ENCODE results near the gene CEP250. TPM values are rescaled to one million over a fixed set of nuclear protein-coding genes. Genes with fewer than 3 reads are reported as not detected.

The CEP250 gene
- total RNA-seq, 1 experiment from 2014 or later, result 42.3 TPM

DNA sequence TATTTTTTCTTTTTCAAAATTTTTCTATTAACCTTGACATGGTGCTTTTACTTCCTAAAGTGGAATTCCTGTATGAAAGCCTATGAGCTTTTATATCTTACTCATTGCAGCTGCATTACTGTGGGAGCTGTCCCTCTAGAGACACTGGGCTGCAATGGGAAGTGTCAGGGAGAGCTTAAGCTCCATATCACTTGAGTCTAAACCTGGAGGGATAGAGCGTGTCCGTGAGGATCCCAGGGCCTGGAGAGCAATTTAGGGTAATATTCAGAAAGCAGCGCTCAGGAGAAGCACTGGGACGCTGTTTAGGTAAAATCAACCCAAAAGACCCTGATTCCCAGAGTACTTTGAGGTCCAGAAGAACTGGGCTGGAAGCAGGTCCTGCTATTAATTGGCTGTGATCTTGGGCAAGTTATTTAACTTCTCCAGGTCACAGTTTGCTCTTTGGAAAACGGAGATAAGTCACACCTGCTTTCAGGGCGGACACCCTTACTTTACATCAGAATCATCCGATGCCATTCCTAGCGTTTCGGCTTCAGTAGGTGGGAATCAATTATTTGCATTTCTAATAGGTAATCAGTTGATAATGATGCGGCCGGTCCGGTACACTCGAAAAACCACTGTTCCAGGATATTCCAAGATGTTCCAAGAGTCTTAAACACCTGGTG is 85.9 kb downstream of the CEP250 start:
- ChIA-PET CTCF (interaction anchor here (0.6 to 1.2 kb wide), 2 partner anchors 78 to 547 kb away, joined by 3 to 6 read pairs; no protein-coding TSS in a partner anchor), POLR2A (interaction anchor here (1.0 to 1.6 kb wide), 2 partner anchors 201 to 413 kb away, joined by 3 to 5 read pairs; partner anchors contain the start of genes RBM39 and SCAND1), RAD21 (ENCODE audit: low non-redundant PET in 1 of 2, low total read pairs in 2 of 2, uncharacterized antibody in 2 of 2, unreplicated experiment in 2 of 2) (no interaction called here)
- BruUV-seq (replicated peaks), result TSS peak; percentile 89
- peak overlapping the region; percentile 96 for H3K4me2 ChIP-seq (ENCODE audit: low read length)
- no peaks in the 10 kb centered on the region for H3K27me3 ChIP-seq (ENCODE audit: insufficient read depth, low read length)
- DNase-seq (ENCODE audit: low read depth, low spot score) (no peak), ATAC-seq (no peak)
- peak overlapping the region; percentile 81 for H2AFZ ChIP-seq (ENCODE audit: low read depth, low read length, poor library complexity, severe bottlenecking)
- H3K36me3 ChIP-seq (ENCODE audit: control insufficient read depth in 1 of 2, insufficient read depth in 2 of 2, low read length in 2 of 2), result peaks cover 0 to 8% of the 10 kb centered on the region in 2 experiments; a peak in 2 of 4 replicates
- no peak for TF ChIP-seq SRF (IDR thresholded peaks at IDR 0.05; ENCODE audit: low read depth)
- TF ChIP-seq FOSL1 (IDR thresholded peaks at IDR 0.05; ENCODE audit: low read depth), result no peak
- TF ChIP-seq ZNF274 (IDR thresholded peaks at IDR 0.05; ENCODE audit: low read depth, low read length), result no peak
- TF ChIP-seq POLR2A (IDR thresholded peaks at IDR 0.05; ENCODE audit: borderline replicate concordance, extremely low read depth, insufficient read depth, insufficient read length), result no peak
- TF ChIP-seq SP1 (IDR thresholded peaks at IDR 0.05; ENCODE audit: low read depth), result no peak
- TF ChIP-seq EGR1 (IDR thresholded peaks at IDR 0.05; ENCODE audit: low read depth), result no peak
- TF ChIP-seq, protein P1, sequence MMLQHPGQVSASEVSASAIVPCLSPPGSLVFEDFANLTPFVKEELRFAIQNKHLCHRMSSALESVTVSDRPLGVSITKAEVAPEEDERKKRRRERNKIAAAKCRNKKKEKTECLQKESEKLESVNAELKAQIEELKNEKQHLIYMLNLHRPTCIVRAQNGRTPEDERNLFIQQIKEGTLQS (IDR thresholded peaks at IDR 0.05), result no peak
- no peak for TF ChIP-seq CBX3 (IDR thresholded peaks at IDR 0.05; ENCODE audit: low read depth)
- TF ChIP-seq EZH2 (IDR thresholded peaks at IDR 0.05), result no peak
- no peak for TF ChIP-seq POLR2AphosphoS5 (IDR thresholded peaks at IDR 0.05; ENCODE audit: low read depth, low read length)
- no peak for TF ChIP-seq ZFX (IDR thresholded peaks at IDR 0.05)
- no peak for TF ChIP-seq TCF7L2 (IDR thresholded peaks at IDR 0.05; ENCODE audit: borderline replicate concordance, extremely low read depth, insufficient read depth, insufficient read length)
- TF ChIP-seq, protein P2, sequence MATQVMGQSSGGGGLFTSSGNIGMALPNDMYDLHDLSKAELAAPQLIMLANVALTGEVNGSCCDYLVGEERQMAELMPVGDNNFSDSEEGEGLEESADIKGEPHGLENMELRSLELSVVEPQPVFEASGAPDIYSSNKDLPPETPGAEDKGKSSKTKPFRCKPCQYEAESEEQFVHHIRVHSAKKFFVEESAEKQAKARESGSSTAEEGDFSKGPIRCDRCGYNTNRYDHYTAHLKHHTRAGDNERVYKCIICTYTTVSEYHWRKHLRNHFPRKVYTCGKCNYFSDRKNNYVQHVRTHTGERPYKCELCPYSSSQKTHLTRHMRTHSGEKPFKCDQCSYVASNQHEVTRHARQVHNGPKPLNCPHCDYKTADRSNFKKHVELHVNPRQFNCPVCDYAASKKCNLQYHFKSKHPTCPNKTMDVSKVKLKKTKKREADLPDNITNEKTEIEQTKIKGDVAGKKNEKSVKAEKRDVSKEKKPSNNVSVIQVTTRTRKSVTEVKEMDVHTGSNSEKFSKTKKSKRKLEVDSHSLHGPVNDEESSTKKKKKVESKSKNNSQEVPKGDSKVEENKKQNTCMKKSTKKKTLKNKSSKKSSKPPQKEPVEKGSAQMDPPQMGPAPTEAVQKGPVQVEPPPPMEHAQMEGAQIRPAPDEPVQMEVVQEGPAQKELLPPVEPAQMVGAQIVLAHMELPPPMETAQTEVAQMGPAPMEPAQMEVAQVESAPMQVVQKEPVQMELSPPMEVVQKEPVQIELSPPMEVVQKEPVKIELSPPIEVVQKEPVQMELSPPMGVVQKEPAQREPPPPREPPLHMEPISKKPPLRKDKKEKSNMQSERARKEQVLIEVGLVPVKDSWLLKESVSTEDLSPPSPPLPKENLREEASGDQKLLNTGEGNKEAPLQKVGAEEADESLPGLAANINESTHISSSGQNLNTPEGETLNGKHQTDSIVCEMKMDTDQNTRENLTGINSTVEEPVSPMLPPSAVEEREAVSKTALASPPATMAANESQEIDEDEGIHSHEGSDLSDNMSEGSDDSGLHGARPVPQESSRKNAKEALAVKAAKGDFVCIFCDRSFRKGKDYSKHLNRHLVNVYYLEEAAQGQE (IDR thresholded peaks at IDR 0.05; ENCODE audit: low read depth), result no peak
- TF ChIP-seq RAD21 (IDR thresholded peaks at IDR 0.05; ENCODE audit: low read depth), result no peak
- TF ChIP-seq JUND (IDR thresholded peaks at IDR 0.05), result no peak
- TF ChIP-seq CEBPB (IDR thresholded peaks at IDR 0.05; ENCODE audit: low read depth), result no peak
- TF ChIP-seq EZH2phosphoT487 (IDR thresholded peaks at IDR 0.05; ENCODE audit: borderline replicate concordance), result no peak
- no peak for TF ChIP-seq YY1 (IDR thresholded peaks at IDR 0.05; ENCODE audit: extremely low read depth, insufficient replicate concordance, low read depth, low read length)
- TF ChIP-seq SIN3A (IDR thresholded peaks at IDR 0.05; ENCODE audit: low read depth), result no peak
- TF ChIP-seq, protein P3, sequence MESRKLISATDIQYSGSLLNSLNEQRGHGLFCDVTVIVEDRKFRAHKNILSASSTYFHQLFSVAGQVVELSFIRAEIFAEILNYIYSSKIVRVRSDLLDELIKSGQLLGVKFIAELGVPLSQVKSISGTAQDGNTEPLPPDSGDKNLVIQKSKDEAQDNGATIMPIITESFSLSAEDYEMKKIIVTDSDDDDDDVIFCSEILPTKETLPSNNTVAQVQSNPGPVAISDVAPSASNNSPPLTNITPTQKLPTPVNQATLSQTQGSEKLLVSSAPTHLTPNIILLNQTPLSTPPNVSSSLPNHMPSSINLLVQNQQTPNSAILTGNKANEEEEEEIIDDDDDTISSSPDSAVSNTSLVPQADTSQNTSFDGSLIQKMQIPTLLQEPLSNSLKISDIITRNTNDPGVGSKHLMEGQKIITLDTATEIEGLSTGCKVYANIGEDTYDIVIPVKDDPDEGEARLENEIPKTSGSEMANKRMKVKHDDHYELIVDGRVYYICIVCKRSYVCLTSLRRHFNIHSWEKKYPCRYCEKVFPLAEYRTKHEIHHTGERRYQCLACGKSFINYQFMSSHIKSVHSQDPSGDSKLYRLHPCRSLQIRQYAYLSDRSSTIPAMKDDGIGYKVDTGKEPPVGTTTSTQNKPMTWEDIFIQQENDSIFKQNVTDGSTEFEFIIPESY (IDR thresholded peaks at IDR 0.05; ENCODE audit: extremely low read depth, insufficient replicate concordance, low read length), result no peak
- no peaks in the 10 kb centered on the region for H3K9me3 ChIP-seq (ENCODE audit: control insufficient read depth in 1 of 2, insufficient read depth in 1 of 2, low read depth in 1 of 2, low read length in 2 of 2)
- H3K27ac ChIP-seq (ENCODE audit: low read depth, low read length), result peak overlapping the region; percentile 85; the same call in 1 of the 2 replicates
- H3K9me2 ChIP-seq (ENCODE audit: insufficient read depth), result no peaks in the 10 kb centered on the region
- H3K79me2 ChIP-seq (ENCODE audit: insufficient read depth, low read length), result peaks cover 10% of the 10 kb centered on the region
- peaks cover 9 to 26% of the 10 kb centered on the region in 2 experiments for H3K4me1 ChIP-seq (ENCODE audit: control insufficient read depth in 1 of 2, insufficient read depth in 2 of 2, low read length in 2 of 2)
- peak overlapping the region; percentile 94; a peak in 3 of 4 replicates for H3K4me3 ChIP-seq (replicated peaks in 1 of 2; ENCODE audit: low read depth in 1 of 2, low read length in 2 of 2)
- H3K9ac ChIP-seq (ENCODE audit: low read length), result peak overlapping the region; percentile 85
- H4K20me1 ChIP-seq (ENCODE audit: insufficient read depth), result no peaks in the 10 kb centered on the region
- intact Hi-C loops (cut with micrococcal nuclease), result loop anchor here (5.0 kb wide), 1 partner anchor 76 kb away; the partner anchor contains the start of gene SPAG4

Data from HCT116 (cell line).